Suprapubic skin (tissue), 4 donors: ENCODE measurements around the gene FEV. TPM values are rescaled to one million over a fixed set of nuclear protein-coding genes. Genes with fewer than 3 reads are reported as not detected.

Experiments
- DNase-seq, 2 donors: peaks; one replicate each; pipeline ENCODE4 v3.0.0-alpha.2; 2019; ENCODE audit warnings: low spot score in 2 of 2
- H3K27ac ChIP-seq: fragments of 200-600 bp; sonication (generic); one replicate; pipeline ENCODE4 v1.5.1; 2019
- H3K27me3 ChIP-seq: fragments of 200-600 bp; sonication (generic); one replicate; pipeline ENCODE4 v1.5.1; 2019
- H3K36me3 ChIP-seq: fragments of 200-600 bp; sonication (generic); one replicate; pipeline ENCODE4 v1.5.1; 2019
- H3K4me1 ChIP-seq: fragments of 200-600 bp; sonication (generic); one replicate; pipeline ENCODE4 v1.5.1; 2019
- H3K4me3 ChIP-seq: fragments of 200-600 bp; sonication (generic); one replicate; pipeline ENCODE4 v1.5.1; 2019; ENCODE audit warnings: mild to moderate bottlenecking
- H3K9me3 ChIP-seq: fragments of 200-600 bp; sonication (generic); one replicate; pipeline ENCODE4 v1.5.1; 2019
- EP300 ChIP-seq: sonication (generic); formaldehyde crosslinking; IDR thresholded peaks from one replicate; pipeline ENCODE4 v1.6.1; 2017; ENCODE audit warnings: antibody characterized with exemption
- POLR2A ChIP-seq, 2 donors: fragments of 450-650 bp; IDR thresholded peaks; one replicate each; pipeline ENCODE4 v1.6.1; 2017; ENCODE audit warnings: antibody characterized with exemption in 2 of 2, mild to moderate bottlenecking in 2 of 2, moderate library complexity in 2 of 2
- POLR2AphosphoS5 ChIP-seq, 3 donors: sonication (generic); formaldehyde crosslinking; IDR thresholded peaks; one replicate each; pipeline ENCODE4 v1.6.1; 2017; ENCODE audit warnings: antibody characterized with exemption in 3 of 3
- WGBS: methylation state at CpG from one replicate; pipeline ENCODE4 v1.1.5; 2018; 5-methylcytosine and 5-hydroxymethylcytosine counted together
- total RNA-seq, 4 donors: library from RNA; depleted of rRNA; stranded (reverse); fragments of >200 nt; gene quantifications; one replicate each; pipeline ENCODE4 v1.1.0, GENCODE V29; 2016
- TF ChIP-seq, protein P1 (sequence below), 2 donors: fragments of 200-600 bp in 1 of 2; fragments of 450-650 bp in 1 of 2; sonication (generic) in 1 of 2; IDR thresholded peaks; one replicate each; pipeline ENCODE4 v1.5.1; 2016 to 2019; ENCODE audit warnings: antibody characterized with exemption in 2 of 2, mild to moderate bottlenecking in 1 of 2, moderate library complexity in 1 of 2

Gene FEV
- total RNA-seq, 4 donors from 2014 or later, result not detected

DNA sequence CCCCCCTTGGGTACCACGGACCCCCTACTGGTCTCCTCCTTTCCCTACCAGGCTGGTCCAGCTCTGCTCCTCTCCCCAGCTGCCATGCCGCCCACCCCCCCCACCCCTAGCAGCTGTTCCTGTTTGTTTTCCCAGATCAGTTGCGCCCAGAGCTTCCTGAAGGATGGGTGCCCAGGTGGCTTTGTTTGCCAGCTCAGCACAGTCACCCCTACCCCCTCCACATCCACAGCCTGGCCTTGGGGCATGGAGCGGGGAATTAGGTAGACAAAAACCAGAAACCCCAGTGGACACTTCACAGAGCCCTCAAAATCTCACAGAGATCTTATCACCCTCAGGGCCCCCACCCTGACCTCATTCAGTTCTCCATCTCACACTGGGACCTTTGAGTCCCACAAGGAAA is 12.0 kb upstream of the FEV start:
- Histone ChIP-seq H3K4me1 (peaks cover 39% of the 10 kb centered on the region), H3K4me3 (no peak overlapping the region), H3K36me3 (no peaks in the 10 kb centered on the region), H3K9me3 (no peaks in the 10 kb centered on the region), H3K27me3 (peaks cover 91% of the 10 kb centered on the region), H3K27ac (no peak overlapping the region)
- no peak for DNase-seq
- no peak for TF ChIP-seq EP300
- WGBS, result 60% methylated on average over 2 of the region's 4 CpGs

DNA sequence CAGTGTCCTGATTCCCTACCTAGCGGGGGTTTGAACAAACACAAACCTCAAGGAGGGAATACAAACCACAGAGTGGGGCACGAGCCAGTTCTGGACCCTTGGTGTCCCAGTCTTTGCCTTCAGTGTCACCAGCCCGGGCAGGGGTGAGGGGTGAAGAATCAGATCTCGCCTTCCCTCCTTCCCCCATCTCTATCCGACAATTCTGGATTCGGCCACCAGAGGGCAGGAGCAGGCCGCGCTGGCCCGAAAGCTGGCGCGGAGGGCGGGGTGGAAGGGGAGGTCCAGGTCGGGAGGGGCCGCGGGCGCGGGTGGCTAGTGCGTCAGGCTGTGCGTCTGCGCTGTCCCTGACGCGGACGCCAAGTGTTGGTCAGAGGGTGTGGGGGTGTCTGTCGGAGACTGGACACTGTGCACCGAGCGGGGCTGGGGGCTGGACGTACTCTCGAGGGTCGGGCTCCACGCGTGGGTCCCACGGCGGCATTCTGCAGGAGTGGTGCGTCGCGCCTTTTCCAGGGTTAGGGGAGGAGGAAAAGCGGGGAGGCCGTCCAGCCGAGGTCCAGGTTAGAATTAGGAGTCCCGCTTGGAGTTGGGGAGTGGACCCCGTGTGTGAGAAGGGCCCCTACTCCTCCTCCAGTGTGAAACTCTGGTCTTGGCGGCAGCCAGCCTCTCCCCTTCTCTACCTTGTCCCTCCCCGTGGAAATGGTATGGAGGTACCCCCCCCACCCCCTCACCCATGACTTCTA is 11.2 kb upstream of the FEV start:
- 3% methylated on average over 24 of the region's 43 CpGs for WGBS
- Histone ChIP-seq H3K27me3 (peaks cover 91% of the 10 kb centered on the region), H3K4me1 (peaks cover 31% of the 10 kb centered on the region), H3K4me3 (peak overlapping the region; percentile 39), H3K27ac (no peak overlapping the region), H3K36me3 (no peaks in the 10 kb centered on the region), H3K9me3 (no peaks in the 10 kb centered on the region)
- peak; percentile 90 for DNase-seq
- TF ChIP-seq POLR2AphosphoS5 (IDR thresholded peaks at IDR 0.05), result no peak
- TF ChIP-seq, protein P1, sequence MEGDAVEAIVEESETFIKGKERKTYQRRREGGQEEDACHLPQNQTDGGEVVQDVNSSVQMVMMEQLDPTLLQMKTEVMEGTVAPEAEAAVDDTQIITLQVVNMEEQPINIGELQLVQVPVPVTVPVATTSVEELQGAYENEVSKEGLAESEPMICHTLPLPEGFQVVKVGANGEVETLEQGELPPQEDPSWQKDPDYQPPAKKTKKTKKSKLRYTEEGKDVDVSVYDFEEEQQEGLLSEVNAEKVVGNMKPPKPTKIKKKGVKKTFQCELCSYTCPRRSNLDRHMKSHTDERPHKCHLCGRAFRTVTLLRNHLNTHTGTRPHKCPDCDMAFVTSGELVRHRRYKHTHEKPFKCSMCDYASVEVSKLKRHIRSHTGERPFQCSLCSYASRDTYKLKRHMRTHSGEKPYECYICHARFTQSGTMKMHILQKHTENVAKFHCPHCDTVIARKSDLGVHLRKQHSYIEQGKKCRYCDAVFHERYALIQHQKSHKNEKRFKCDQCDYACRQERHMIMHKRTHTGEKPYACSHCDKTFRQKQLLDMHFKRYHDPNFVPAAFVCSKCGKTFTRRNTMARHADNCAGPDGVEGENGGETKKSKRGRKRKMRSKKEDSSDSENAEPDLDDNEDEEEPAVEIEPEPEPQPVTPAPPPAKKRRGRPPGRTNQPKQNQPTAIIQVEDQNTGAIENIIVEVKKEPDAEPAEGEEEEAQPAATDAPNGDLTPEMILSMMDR (IDR thresholded peaks at IDR 0.05), result peak; percentile 84 to 95

DNA sequence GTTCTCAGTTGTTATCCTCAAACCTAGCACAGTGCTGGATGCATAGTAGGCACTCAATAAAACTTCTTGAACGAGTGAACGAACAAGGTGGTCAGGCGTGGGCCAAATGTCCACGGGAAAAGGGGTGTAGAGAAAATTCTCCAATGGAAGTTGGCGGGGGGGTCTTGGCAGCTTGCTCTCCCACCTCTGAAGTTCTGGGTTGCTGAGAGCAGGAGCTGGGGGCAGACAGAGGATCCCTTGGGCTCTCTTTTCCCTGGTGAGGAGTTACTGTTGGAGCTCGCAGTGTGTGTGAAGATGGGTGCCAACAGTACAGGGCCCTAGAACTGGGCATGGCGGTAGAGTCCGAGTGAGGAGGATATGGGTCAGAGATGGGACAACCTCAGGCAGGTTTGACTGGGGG is 10.6 kb upstream of the FEV start:
- TF ChIP-seq, protein P1 (IDR thresholded peaks at IDR 0.05), result no peak
- H3K27me3 ChIP-seq, result peaks cover 91% of the 10 kb centered on the region
- H3K27ac ChIP-seq, result no peak overlapping the region
- H3K36me3 ChIP-seq, result no peaks in the 10 kb centered on the region
- no peak for DNase-seq
- H3K9me3 ChIP-seq, result no peaks in the 10 kb centered on the region
- H3K4me1 ChIP-seq, result peaks cover 27% of the 10 kb centered on the region
- H3K4me3 ChIP-seq, result no peak overlapping the region
- 32% methylated on average over 8 of the region's 8 CpGs for WGBS

DNA sequence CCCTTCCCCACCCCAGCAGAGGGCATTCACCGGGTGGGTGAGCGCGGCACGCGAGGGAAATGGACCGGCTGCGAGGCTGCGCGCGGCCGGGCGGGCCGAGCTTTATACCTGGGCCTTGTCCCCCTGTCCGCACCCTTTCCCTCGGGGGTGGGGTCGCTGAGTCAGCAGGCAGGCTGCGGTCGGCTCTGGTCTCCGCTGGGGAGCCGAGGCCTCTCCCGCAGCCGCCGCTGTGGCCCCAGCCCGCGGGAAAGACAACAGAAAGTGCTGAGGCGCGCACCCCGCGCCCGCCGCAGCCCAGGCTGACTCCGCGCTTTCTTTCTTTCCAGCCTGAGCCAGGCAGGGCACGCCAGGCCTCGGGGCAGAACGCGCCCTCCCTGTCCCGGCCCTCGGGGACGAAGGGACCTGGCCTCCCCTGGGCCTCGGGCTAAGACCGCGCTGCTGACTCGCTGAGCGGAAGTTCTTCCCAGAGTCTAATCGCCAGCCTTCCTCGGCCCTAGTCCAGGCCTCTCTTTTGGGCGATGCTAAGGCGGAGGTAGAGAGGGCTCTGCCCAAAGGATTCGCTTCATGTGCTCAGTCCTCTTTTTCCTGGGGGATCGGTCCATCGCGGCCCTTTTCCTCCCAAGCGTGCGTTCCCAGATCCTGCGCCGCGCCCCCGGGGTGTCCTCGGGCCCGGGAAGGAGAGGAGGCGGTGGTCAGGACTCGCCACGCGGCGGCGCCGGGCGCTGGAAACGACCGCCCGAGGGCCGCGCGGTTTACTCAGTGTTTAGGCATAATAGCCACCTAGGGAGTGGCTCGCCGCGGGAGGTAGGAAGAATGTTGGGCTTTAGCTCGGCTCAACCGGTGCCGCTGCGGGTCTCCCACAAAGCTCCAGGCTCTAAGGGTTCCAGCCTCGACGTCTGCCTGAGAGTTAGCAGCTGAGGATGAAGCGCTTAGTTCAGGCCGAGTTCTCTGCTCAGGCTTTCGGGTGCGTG is 8.6 kb upstream of the FEV start, which contains the start of gene CRYBA2:
CRYBA2 (minus strand) TSS at position 78 of the 971 bp plus-strand sequence. CDS start 246 bp downstream, outside the sequence.
- H3K4me3 ChIP-seq, result peak within 1 kb of the TSS; percentile 45
- no peaks in the 10 kb centered on the region for H3K9me3 ChIP-seq
- no peaks in the 10 kb centered on the region for H3K36me3 ChIP-seq
- TF ChIP-seq POLR2AphosphoS5 (IDR thresholded peaks at IDR 0.05), result no peak
- no peak for TF ChIP-seq POLR2A (IDR thresholded peaks at IDR 0.05)
- TF ChIP-seq EP300, result no peak
- TF ChIP-seq, protein P1 (IDR thresholded peaks at IDR 0.05), result no peak
- peaks cover 91% of the 10 kb centered on the region for H3K27me3 ChIP-seq
- DNase-seq, result no peak
- WGBS, result 3% methylated on average over 35 of the region's 88 CpGs
- peaks cover 27% of the 10 kb centered on the region for H3K4me1 ChIP-seq
- H3K27ac ChIP-seq, result no peak within 1 kb of the TSS

DNA sequence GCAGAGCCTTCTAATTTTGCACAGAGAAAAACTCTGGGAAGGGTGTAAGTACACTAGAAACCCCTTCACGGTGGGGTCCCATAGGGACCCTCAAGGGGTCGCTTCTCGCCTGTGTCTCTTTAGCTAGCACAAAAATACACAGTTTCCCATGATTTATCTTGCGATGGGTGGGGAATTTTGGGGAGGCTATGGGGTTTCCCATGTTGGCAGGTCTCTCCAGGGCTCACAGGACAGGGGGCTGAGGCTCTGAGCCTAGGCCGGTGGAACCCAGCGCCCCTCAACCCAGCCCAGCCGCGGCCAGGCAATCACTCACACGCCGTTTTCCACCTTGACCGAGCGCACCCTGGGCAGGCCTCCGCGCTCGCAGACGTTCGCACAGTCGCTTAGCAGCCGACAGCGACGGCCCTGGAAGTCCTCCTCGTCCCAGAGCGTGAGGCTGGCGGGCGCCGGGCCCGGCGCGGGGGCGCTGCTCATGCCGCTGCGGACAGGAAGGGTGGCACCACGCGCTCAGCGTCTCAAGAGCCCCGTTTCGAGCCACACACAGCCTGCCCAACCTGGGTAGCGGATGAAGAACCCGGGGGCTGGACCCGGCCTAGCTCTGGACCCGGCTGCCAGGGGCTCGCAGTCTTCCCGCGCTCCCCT is 7.8 kb upstream of the FEV start:
- H3K27ac ChIP-seq, result no peak overlapping the region
- no peaks in the 10 kb centered on the region for H3K9me3 ChIP-seq
- no peak for DNase-seq
- no peaks in the 10 kb centered on the region for H3K36me3 ChIP-seq
- peak overlapping the region; percentile 45 for H3K4me3 ChIP-seq
- TF ChIP-seq EP300 (no peak), POLR2AphosphoS5 (IDR thresholded peaks at IDR 0.05) (no peak), POLR2A (IDR thresholded peaks at IDR 0.05) (no peak)
- TF ChIP-seq, protein P1 (IDR thresholded peaks at IDR 0.05), result no peak
- WGBS, result 7% methylated on average over 4 of the region's 44 CpGs
- peaks cover 27% of the 10 kb centered on the region for H3K4me1 ChIP-seq
- peaks cover 97% of the 10 kb centered on the region for H3K27me3 ChIP-seq
